Activated B cell treated with CpG ODN at 0.5 μM for 24 hours (primary cell): Measurements from ENCODE around the gene ARHGEF17. TPM values are rescaled to one million over a fixed set of nuclear protein-coding genes. Genes with fewer than 3 reads are reported as not detected.

Source experiments
- ATAC-seq: fragments of 200-7000 bp; cut with Tn5 transposase; one replicate; pipeline ENCODE4 v1.10.0; 2021; ENCODE audit warnings: low read depth, mild to moderate bottlenecking, moderate library complexity
- CTCF ChIA-PET: fragments of 350-600 bp; sonication (Branson Sonifier 250); formaldehyde crosslinking; loops from one replicate; lab custom pipeline; 2021; ENCODE audit warnings: antibody characterized with exemption; lab: Charles Lee
- POLR2A ChIA-PET: fragments of 350-600 bp; sonication (Branson Sonifier 250); formaldehyde crosslinking; loops from one replicate; lab custom pipeline; 2021; ENCODE audit warnings: antibody characterized with exemption; lab: Charles Lee
- DNase-seq: peaks from one replicate; pipeline ENCODE4 v3.0.0; 2022
- H3K27ac Mint-ChIP-seq: one replicate; pipeline ENCODE4 v1.8.0; 2020; ENCODE audit warnings: mixed read lengths
- H3K27me3 Mint-ChIP-seq: one replicate; pipeline ENCODE4 v1.8.0; 2021; ENCODE audit warnings: mixed read lengths
- H3K36me3 Mint-ChIP-seq: one replicate; pipeline ENCODE4 v1.8.0; 2021; ENCODE audit warnings: low read depth, mixed read lengths
- H3K4me1 Mint-ChIP-seq: one replicate; pipeline ENCODE4 v1.8.0; 2021; ENCODE audit warnings: mixed read lengths
- H3K4me3 Mint-ChIP-seq: one replicate; pipeline ENCODE4 v1.8.0; 2020; ENCODE audit warnings: mild to moderate bottlenecking, mixed read lengths
- H3K9me3 Mint-ChIP-seq: one replicate; pipeline ENCODE4 v1.8.0; 2020; ENCODE audit warnings: mixed read lengths
- CTCF ChIP-seq: fragments of 200-600 bp; IDR thresholded peaks from one replicate; pipeline ENCODE4 v1.8.0; 2022; ENCODE audit warnings: antibody characterized with exemption, mild to moderate bottlenecking
- intact Hi-C: fragments of 100-400 bp; cut with micrococcal nuclease; formaldehyde crosslinking; loops from one replicate; pipeline ENCODE4 v1.15.1; 2024
- total RNA-seq: library from RNA; stranded (reverse); gene quantifications from 2 replicates; pipeline ENCODE4 v1.2.3, GENCODE V29; 2022

Gene ARHGEF17
- total RNA-seq, 1 donor from 2014 or later: 0.02 TPM

- intact Hi-C loops: no loop called here
- H3K36me3 Mint-ChIP-seq: peaks cover 39% of the 10 kb centered on the region
- H3K4me3 Mint-ChIP-seq: no peak overlapping the region
- ChIA-PET CTCF (interaction anchor here (9.2 kb wide), 1 partner anchor 53 kb away, joined by 66 read pairs; no protein-coding TSS in a partner anchor), POLR2A (no interaction called here)
- no peaks in the 10 kb centered on the region for H3K9me3 Mint-ChIP-seq
- no peak for ATAC-seq
- H3K27ac Mint-ChIP-seq: no peak overlapping the region
- TF ChIP-seq CTCF: no peak
- H3K4me1 Mint-ChIP-seq: peaks cover 4% of the 10 kb centered on the region
- no peak for DNase-seq
- no peaks in the 10 kb centered on the region for H3K27me3 Mint-ChIP-seq
These were observed 96.0 kb downstream of the ARHGEF17 start for GRCh38 chr11:73404048-73404447.

GRCh38 chr11:73404506-73405145 lies 96.5 kb downstream of the ARHGEF17 start:
- ChIA-PET CTCF (interaction anchor here (9.2 kb wide), 1 partner anchor 54 kb away, joined by 66 read pairs; no protein-coding TSS in a partner anchor), POLR2A (no interaction called here)
- TF ChIP-seq CTCF: no peak
- ATAC-seq (no peak), DNase-seq (no peak)
- Mint-ChIP-seq H3K4me1 (peaks cover 4% of the 10 kb centered on the region), H3K4me3 (no peak overlapping the region), H3K36me3 (peaks cover 40% of the 10 kb centered on the region), H3K27ac (no peak overlapping the region), H3K9me3 (no peaks in the 10 kb centered on the region), H3K27me3 (no peaks in the 10 kb centered on the region)
- intact Hi-C loops: no loop called here

- CTCF ChIA-PET: no interaction called here
- Mint-ChIP-seq H3K36me3 (peaks cover 41% of the 10 kb centered on the region), H3K27me3 (no peaks in the 10 kb centered on the region), H3K9me3 (no peaks in the 10 kb centered on the region), H3K4me1 (peaks cover 4% of the 10 kb centered on the region), H3K27ac (no peak overlapping the region), H3K4me3 (no peak overlapping the region)
- TF ChIP-seq CTCF: no peak
- no peak for ATAC-seq
- POLR2A ChIA-PET: interaction anchor here (0.9 kb wide), 1 partner anchor 11 kb away, joined by 4 read pairs; no protein-coding TSS in a partner anchor
- no peak for DNase-seq
- intact Hi-C loops: no loop called here
These were observed 97.1 kb downstream of the ARHGEF17 start for GRCh38 chr11:73405146-73405510.

- H3K27ac Mint-ChIP-seq: no peak overlapping the region
- POLR2A ChIA-PET: interaction anchor here (0.9 kb wide), 1 partner anchor 10 kb away, joined by 4 read pairs; no protein-coding TSS in a partner anchor
- H3K4me3 Mint-ChIP-seq: no peak overlapping the region
- H3K4me1 Mint-ChIP-seq: peaks cover 2% of the 10 kb centered on the region
- no peaks in the 10 kb centered on the region for H3K27me3 Mint-ChIP-seq
- H3K9me3 Mint-ChIP-seq: no peaks in the 10 kb centered on the region
- H3K36me3 Mint-ChIP-seq: peaks cover 46% of the 10 kb centered on the region
- TF ChIP-seq CTCF: no peak
- ATAC-seq: no peak
- DNase-seq: no peak
- CTCF ChIA-PET: interaction anchor here (1.1 kb wide), 1 partner anchor 256 kb away, joined by 4 read pairs; no protein-coding TSS in a partner anchor
- intact Hi-C loops: no loop called here
These were observed 98.1 kb downstream of the ARHGEF17 start for GRCh38 chr11:73406131-73406530.

GRCh38 chr11:73406619-73407018 lies 98.5 kb downstream of the ARHGEF17 start:
- POLR2A ChIA-PET: interaction anchor here (0.5 kb wide), 1 partner anchor 684 kb away, joined by 3 read pairs; no protein-coding TSS in a partner anchor
- CTCF ChIA-PET: interaction anchor here (1.1 to 1.9 kb wide), 2 partner anchors 56 to 255 kb away, joined by 4 to 7 read pairs; no protein-coding TSS in a partner anchor
- Mint-ChIP-seq H3K27me3 (no peaks in the 10 kb centered on the region), H3K4me3 (no peak overlapping the region), H3K4me1 (peaks cover 2% of the 10 kb centered on the region), H3K36me3 (peaks cover 50% of the 10 kb centered on the region), H3K27ac (no peak overlapping the region), H3K9me3 (no peaks in the 10 kb centered on the region)
- DNase-seq (no peak), ATAC-seq (no peak)
- intact Hi-C loops: no loop called here
- TF ChIP-seq CTCF: no peak
